HG02571 (cell line): Measurements from ENCODE around the gene APOLD1.
A peak's percentile ranks its signal among the peaks of the same experiment; 100 is the strongest.
"Not testable (repeated sequence)": the region's sequence is repeated elsewhere in the genome, so short reads cannot be mapped to it uniquely, and the experiment has no call there.

Experiments used
- ATAC-seq: cut with Tn5 transposase; IDR thresholded peaks from one replicate; pipeline ENCODE4 v1.9.1; 2021; ENCODE audit warnings: mild to moderate bottlenecking, moderate library complexity; ENCODE audit not compliant: unreplicated experiment

APOLD1 gene

DNA sequence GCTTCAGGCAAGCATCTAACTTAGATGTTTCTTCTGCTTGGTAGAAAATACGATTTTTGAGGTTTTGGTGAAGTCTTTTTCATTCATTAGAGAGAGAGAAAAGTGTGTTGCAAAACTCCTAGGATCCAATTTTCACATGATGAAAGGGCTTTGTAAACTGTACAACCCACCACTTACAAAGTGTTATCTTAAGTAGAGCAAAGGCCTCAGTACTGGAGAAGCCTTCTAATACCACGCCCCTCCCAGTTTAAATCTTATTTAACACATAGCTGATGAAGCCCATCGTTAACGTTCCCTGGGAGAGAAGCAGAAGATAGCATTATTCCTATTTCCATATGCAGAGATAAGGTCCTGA, 869 bp downstream of the APOLD1 start:
- no peak for ATAC-seq

DNA sequence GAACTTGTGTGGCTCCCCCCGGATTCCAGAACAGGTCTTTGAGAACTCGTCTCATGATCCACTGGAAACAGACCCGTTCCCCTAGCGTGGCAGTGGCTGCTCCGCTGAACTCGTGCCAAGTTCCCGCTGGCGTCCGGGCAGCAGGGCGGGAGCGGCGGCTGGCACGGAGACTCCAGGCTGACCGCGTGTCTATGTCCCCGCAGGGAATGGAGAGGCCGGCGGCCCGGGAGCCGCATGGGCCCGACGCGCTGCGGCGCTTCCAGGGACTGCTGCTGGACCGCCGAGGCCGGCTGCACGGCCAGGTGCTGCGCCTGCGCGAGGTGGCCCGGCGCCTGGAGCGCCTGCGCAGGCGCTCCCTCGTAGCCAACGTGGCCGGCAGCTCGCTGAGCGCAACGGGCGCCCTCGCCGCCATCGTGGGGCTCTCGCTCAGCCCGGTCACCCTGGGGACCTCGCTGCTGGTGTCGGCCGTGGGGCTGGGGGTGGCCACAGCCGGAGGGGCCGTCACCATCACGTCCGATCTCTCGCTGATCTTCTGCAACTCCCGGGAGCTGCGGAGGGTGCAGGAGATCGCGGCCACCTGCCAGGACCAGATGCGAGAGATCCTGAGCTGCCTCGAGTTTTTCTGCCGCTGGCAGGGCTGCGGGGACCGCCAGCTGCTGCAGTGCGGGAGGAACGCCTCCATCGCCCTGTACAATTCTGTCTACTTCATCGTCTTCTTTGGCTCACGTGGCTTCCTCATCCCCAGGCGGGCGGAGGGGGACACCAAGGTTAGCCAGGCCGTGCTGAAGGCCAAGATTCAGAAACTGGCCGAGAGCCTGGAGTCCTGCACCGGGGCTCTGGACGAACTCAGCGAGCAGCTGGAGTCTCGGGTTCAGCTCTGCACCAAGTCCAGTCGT, 1.5 kb downstream of the APOLD1 start:
- ATAC-seq, result peak; percentile 78

DNA sequence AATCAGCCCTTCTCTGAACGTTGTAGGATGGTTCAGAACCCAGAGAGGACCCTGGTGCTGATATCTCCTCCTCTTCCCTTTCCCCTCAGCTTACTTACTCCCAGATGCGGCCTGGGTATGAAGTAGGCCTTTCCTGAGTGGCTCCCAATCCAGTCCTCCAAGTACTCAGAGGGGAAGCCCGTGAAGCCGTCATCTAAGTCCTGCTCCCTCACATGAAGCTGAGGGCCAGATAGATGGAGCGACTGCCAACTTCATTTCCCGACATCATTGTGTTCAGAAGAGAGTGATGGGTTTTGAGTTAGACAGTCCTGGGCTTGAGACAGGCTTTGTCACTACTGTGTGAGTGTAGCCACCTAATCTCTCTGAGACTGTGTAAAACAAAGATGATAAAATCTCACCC, 2.7 kb downstream of the APOLD1 start:
- no peak for ATAC-seq

DNA sequence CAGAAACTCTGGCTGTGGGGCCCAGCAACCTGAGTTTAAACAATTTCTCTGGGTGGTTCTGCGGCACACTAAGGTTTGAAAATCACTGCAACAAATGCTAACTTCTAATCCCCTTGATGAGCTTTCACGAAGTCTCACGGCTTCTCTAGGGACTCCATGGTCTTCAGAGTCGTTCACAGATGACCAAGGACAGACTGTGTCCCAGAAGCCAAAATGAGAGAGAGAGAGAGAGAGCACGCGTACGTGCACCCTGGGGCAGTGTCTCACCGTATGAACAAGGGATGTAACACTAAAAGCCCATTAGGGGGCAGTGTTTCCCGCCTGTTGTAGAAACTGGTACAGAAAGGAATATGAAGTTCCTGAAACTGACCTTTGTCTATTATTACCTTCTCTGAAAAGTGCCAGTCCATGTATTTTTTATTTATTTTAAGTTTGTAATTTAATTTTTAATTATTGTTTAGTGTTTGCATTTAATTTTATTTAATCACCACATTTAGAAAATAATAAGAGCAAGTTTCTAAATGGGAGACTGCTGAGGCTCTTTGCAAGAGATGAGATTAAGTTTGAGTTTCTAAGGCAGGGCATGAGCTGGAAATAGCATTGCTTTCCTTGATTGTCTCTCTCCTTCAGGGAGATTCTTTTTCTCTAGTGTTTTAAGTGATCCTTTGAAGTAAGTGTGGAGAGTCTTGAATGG, 3.4 kb downstream of the APOLD1 start:
- peak; percentile 55 for ATAC-seq

DNA sequence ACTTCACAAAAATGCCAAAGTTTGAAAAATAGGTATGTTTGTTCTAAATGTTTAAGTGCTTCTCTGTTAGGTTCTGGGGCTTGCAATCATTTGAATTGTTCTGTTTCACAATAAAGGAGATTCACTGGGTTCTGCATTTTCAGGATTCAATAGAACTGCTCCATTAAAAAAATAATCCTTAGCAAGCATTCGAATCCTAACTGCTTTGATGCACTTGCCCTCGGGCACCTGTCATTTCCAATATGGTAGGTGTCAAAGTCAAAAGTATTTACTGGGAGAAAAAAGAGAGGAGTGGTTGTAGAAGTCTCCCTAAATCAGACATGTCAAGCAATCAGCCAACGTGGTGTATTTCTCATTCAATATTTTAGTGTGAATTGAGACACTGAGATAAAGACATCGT, 5.5 kb downstream of the APOLD1 start:
- no peak for ATAC-seq

DNA sequence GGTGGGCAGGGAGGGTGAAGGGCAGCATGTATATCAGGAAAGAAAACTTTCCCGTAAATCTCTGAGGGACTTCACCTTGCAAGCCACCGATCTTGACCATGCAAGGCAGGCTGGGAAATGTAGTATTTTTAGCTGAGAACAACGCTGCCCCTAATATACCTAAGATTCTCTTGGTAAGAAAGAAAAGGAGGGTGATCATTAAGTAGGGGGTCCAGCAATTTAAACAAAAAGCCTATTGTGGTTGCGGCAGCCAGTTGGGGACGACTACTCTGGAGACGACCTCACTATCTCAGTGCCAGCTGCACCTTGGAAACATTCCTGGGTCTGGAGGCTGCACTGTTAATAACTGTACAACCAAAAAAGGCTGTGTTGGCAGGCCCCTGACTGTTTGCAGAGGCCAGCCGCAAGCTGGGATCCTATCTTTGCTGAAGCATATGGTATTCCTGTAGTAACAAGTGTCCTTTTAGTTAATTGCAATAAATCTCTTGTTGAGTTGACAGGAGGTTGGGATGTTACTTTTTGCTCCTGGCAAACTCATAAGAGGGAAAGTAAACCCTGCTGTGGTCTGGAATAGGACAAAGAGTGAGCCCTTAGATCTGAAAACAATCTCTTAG, 6.4 kb downstream of the APOLD1 start:
- ATAC-seq, result no peak

DNA sequence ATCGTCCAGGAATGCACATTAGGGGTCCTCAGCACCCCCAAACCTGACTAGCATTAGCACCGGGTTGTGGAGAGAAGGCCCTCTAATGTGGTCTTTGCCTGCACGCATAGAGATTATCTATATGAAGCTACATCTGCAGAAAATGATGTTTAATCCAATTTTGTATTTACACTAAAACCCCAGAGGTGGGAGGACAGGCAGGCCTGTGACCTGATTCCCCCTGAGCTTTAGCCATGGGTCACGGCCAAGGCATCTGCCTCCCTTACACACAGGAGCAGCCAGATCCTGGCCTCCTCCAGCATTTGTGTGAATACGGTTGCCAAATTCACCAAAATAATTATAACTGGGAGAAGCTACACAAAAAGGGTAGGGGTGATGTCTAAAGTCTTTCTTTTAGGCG, 7.0 kb downstream of the APOLD1 start:
- no peak for ATAC-seq

DNA sequence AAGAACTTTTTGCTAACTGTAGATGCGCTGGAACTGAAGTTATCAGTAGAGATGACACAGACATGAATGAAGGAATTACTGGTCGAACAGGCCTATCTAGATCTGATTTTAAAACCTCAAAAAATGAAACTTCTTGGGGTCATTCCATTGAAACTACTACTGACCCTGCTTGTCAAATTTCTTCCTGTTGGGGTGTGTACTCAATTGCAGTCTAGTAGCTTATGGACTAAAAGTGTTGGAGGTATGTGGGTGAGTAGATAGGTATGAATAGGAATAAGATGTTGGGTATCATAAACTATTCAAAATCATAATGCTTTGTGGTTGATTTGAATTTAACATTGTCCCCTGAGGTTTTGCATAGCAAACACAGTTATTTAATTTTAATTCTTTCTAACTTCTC, 9.2 kb downstream of the APOLD1 start:
- no peak for ATAC-seq

DNA sequence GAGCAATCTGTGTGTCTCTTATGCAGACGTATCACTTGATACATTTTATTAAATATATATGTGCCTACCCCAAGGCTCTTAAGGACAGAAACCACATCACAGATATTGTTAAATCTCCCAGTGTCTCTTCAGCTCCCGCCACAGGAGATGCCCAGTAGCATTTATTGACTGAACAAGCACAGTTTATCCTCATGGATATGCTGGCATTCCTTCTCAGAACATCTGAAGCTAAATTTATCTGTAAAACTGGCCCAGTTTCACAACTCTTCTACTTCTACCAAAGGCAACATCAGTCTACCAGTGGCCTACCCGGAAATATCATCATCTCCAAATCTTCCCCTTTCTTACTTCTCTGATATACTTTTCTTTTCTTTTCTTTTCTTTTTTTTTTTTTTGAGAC, 10.7 kb downstream of the APOLD1 start:
- ATAC-seq, result no peak

DNA sequence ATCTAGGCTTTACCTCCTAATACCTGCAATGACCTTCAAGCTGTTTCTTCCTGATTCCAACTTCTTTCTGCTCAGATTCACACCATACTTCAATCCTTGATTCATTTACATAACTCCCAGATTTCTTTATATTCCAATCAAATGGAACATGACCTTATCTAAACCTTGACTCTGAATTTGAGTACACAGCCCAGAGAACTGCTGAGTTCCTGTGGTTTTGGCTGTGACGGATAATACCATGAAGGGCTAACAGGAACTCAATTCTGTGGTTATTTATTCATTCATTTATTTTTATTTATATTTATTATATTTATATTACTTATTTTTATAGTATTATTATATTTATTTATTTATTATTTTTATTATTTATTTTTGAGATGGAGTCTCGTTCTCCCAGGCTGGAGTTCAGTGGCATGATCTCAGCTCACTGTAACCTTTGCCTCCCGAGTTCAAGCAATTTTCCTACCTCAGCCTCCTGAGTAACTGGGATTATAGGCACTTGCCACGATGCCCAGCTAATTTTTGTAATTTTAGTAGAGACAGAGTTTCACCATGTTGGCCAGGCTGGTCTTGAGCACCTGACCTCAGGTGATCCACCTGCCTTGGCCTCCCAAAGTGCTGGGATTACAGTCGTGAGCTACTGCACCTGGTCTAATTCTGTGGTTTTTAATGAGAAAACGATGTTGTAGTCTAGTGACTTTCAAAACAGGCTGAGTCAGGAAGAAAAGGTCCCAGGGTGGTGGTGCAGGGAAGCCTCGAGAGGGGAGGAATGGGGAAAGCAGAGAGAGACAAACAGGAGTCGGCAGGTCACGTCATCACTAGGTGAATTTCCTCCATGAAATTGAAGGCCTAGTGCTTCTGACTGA, 11.7 kb downstream of the APOLD1 start:
- ATAC-seq, result no peak

DNA sequence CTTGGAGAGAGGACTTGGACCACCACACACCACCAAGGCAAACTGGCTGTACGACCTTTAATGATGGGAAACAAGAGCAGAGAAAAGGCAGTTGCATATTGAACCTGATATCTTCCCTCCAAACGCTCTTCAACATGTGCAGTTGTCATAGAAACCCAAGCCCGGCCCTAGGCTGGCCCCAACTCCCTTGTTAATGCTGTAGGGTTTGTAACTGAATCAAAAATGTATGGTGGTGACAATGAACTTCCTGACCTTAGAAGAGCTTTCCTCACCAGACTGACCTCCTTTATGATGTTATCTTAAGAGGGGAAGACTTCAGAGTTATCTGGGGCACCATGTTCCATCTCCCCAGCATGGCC, 12.3 kb downstream of the APOLD1 start:
- ATAC-seq, result no peak

DNA sequence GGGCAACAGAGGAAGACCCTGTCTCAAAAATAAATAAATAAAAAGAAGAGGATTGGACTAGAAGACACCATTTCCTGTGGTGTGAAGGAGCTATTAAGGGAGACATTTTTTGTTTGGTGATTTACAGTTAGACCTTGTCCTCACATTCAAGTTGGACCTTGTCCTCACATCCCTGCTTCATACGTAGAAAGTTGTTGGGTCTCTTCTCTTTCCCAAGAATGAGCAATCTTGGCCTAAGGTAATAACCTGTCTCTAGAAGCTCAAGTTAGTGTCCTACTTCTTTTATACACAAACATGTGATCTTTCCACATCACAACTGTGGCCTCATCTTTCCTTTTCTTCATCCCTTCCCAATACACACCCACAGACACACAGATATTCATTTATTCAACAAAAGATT, 13.0 kb downstream of the APOLD1 start:
- no peak for ATAC-seq

DNA sequence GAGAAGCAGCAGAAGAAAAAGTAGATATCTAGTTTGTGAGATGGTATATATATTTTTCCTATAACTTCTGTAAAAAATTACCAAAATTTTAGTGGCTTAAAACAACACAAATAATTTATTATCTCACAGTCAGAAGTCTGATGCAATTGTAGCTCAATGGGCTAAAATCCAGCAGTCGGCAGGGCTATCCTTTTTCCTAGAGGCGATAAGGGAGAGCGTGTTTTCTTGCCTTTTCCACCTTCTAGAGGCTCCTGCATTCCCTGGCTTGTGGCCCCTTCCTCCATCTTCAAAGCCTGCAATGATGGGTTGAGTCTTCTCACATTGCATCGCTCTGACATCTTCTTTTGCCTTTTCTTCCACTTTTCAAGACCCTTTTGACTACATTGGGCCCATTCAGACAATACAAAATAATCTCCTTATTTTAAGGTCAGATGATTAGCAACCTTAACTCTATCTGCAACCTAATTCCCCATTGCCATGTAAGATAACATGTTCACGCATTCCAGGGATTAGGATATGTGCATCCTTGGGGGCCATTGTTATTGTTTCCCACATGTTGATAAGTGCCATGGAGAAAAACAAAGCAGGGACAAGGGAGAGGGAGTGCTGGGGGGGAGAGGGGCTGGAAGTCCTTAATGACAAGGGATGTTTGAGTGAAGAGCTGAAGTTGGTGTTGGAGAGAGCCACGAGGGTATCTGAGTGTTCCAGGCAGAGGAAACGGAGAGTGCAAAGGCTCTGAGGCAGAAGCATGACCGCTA, 13.9 kb downstream of the APOLD1 start:
- no peak for ATAC-seq

DNA sequence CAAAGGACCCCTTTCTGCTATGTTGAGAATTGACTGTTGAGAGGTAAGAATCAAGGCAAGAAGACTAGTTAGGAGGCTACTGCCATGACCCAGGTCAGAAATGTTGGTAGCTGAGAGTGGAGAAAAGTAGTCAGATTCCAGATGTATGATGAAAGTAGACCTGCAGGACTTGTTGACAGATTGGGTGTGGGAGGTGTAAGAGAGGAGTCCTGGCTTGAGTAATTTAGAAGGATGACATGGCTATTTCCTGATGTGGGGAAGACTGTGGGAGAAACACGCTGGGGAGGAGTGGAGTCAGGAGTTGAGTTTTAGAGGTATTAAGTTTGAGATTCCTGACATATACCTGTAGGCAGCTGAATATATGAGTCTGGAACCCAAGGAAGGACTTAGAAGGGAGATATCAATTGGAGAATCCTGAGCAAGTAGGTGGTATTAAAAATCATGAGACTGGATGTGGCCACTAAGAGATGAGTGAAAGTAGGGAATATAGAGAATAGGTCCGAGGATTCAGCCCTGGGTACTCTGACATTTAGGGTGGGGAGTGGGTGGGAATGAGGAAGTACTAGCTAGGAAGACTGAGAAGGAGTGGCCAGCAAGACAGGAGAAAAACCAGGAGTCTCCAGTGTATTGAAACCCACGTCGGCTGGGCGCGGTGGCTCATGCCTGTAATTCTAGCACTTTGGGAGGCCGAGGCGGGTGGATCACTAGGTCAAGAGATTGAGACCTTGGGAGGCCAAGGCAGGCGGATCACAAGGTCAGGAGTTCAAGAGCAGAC, 15.1 kb downstream of the APOLD1 start:
- ATAC-seq, result no peak

DNA sequence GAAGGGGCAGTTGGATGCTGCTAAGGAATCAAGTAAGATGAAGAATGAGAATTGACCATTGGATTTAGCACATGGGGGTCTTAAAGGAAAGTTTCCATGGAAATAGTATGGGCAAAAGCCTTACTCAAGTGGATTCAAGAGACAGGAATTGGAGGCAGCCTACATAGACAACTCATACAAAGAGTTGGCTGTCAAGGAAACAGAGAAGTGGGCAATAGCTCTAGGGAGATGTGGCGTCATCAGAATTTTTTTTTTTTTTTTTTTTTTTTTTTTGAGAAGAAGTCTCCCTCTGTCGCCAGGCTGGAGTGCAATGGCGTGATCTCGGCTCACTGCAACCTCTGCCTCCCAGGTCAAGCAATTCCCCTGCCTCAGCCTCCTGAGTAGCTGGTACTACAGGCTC, 16.2 kb downstream of the APOLD1 start:
- ATAC-seq, result not testable (repeated sequence)

DNA sequence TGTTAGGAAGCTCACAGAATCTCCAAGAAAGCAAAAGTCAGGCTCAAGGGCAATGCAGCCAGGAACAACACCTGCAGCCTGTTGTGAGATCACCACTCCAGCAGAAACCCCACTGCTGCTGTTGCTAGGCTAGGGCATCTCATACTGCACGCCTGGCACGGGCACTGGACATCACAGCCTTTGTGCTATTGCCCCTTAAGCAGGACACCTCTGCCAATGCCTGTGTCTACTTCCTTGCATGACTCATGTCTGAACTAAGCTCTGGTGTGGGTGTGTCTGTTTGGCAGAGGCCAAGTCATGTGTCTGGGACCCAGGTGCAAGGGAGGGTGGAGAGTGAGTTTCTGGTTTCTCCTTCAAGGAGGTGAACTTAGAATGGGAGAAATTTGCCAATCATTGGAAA, 17.7 kb downstream of the APOLD1 start:
- peak; percentile 93 for ATAC-seq

DNA sequence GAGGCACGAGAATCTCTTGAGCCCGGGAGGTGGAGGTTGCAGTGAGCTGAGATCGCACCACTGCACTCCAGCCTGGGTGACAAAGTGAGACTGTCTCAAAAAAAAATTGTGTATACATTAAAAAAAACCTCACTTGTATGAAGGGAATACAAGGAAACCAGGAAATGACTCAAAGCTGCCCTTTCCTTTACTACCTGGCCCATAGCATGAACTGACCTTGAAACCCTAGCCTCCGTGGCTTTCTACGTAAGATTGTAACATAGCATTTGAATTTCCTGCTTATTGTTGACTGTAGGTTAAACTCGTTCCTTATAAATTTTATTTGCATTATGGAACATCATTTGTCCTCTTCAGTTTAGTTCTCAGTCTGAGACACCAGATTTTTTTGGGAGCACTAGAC, 18.6 kb downstream of the APOLD1 start:
- ATAC-seq, result no peak

DNA sequence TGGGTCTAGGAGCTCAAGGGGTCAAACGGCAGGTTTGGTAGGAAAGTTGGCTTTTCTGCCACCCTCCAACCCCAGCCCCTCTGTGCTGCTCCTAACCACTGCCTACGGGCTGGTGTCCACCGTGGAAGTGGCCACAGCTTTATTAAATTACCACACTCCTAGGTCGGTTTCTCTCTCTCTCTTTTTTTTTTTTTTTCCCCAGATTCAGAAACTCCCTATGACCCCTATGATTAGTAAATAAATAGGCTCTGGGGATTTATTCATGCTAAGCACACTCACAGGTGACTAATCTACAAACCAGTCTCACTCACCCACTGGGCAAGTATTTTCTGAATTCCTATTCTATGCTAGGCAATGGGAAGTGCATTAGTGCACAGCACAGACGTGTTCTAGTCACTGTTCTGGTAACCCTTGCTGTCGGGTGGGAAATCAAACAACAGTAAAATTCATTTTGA, 19.0 kb downstream of the APOLD1 start:
- no peak for ATAC-seq

DNA sequence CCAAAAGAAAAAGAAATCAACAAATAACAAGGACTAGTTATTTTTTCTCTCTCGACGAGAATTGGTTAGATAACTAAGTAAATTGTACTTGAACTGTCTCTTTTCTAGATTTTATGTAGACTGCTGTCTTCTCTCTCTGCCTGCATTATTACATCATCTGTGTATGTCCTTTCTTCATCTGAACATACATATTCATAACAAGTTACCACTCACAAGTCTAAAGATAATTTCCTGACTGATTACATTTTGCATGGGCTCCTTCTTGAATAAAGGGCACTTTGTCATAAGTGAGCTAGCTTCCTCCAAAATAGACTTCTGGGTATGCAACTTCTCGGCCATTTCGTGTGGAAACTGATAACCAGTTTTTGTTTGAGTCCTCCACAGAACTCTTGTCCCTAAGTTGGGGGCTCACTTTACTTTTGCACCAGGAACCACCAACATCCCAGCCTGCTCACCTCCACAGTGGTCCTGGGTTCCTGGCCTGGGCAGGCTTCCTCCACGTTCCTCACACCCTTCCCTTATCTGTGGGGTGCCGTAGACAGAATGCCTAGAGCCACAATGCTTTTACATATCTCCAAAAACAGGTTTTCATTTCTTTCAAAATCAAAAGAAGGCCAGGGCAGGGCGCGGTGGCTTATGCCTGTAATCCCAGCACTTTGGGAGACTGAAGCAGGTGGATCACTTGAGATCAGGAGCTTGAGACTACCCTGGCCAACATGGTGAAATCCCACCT, 21.5 kb downstream of the APOLD1 start:
- no peak for ATAC-seq
